Measurements from ENCODE around the gene CAST.
A peak's percentile ranks its signal among the peaks of the same experiment; 100 is the strongest.

The CAST gene

GRCh38 chr5:96745025-96745424, 82.8 kb downstream of the CAST start:
- no peak for DNase-seq (ENCODE audit: low read depth)

DNA sequence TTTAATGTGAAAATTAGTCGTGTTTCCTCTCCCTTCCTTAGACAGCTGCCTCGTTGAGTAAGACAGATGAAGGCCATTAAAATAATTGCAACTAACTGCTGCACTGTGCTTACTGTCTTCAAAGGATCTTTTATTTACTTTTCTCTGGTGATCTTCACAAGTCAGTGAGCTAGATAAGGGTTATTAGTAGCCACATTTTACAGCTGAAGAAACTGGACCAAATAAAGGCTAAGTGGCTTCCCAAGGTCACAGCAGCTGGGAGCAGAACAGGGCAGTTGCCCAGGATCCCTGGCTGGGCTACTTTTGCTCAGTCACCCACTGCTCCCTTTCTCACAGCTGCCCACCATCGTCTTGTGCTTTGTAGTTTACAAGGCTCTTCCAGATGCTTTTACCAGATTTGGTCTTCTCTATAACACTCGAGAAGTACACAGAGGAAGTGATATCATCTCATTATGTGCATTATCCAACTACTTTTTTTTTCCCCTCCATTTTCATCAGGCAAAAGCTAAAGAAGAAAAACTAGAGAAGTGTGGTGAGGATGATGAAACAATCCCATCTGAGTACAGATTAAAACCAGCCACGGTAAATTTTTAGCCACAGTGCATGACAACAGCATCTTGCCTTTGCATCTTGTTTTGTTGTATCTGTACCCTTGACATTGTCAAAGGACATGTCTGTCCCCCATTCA, 83.8 kb downstream of the CAST start:
- DNase-seq (ENCODE audit: low read depth): no peak

- DNase-seq (ENCODE audit: low read depth): no peak
Measured at GRCh38 chr5:96747720-96748119, 85.5 kb downstream of the CAST start.

DNA sequence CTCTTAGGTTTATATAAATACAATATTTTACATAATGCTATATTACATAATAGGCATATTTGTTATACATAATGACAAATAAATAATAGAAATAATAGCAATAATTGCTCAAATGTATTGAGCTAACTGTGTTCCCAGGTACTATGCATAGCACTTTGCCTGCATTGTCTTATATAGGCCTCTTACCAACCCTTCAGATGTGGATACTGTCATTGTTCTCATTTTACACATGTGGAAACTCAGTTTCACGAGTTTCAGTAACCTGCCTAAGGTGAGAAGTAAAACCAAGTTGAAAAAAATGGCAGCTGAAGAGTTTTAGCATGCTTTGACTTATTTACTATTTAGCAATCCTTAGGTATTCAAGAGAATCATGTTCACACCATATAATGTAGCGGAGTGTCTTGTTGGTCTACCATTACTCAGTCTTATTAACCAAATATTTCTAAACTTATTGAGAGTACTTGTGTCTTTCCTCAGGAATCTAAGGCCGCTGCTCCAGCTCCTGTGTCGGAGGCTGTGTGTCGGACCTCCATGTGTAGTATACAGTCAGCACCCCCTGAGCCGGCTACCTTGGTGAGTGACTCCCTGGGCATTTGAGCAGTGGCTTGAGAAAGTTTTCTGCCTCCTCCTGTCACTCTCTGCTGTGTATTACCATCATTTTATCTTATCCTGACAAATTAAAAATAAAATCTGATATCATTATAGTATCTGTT, 88.1 kb downstream of the CAST start:
- no peak for DNase-seq (ENCODE audit: low read depth)

GRCh38 chr5:96751203-96752169, 89.3 kb downstream of the CAST start:
- DNase-seq (ENCODE audit: low read depth): no peak

DNA sequence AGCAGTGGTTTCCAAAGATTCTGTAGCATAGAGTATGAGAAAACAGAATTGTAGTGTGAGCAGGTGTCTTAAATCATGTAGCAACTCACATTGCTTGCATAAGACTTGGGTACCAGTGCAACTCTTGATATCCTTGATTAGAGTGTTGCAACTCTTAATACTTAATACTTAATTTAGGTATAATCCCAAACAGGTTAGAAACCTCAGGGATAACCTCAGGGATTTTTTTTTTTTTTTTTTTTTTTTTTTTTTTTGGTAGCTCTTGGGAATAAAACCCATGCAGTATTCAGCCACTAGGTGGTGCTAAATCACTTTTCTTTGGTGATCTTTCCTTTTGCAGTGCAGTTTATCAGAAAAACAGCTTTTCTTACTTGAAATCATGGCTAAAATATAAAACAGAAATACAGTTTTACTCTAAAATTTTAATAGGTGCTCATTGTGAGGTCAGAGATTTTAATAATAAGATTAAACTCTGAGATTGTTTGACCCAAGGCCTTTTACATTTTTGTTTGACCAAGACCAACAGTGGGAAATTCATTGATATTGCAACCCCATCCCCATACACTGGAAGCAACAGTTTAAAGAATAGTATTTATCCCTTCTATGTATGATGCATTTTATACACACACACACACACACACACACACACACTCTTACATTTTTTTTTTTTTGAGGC, 90.3 kb downstream of the CAST start:
- peak; percentile 35 for DNase-seq (ENCODE audit: low read depth)

GRCh38 chr5:96753017-96753397, 90.8 kb downstream of the CAST start:
- DNase-seq (ENCODE audit: low read depth): no peak

DNA sequence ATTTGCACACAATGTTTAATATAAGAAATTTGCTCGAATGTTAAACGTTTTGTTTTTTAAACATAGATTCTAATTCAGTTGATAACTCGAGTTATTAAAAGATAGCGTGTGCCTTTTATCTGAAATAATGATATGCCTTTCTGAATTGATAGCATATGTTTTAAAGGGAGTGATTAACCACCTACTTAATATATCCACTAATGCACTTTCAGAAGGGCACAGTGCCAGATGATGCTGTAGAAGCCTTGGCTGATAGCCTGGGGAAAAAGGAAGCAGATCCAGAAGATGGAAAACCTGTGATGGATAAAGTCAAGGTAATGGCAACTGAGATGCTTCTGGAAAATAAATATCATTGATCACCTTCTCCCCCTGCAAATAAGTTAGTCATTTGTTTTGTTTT, 91.7 kb downstream of the CAST start:
- DNase-seq (ENCODE audit: low read depth): no peak

DNA sequence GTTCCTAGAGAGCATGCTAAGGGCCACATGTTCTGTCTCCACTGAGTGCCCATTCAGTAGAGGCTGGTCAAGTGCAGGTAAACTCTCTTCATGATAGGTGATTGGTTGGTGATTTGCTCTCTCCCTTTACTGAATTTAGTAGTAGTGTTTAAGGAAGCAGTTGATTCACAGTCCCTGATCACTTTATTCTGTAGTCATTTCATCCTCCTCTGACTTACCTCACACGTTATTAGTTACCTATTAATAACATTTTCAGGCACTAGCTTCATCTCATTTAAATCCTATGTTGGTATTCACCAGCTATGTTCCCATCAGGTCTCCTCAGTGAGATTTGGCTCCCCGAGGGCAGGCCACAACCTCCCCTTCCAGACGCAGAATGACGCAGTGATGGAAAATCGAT, 93.7 kb downstream of the CAST start:
- no peak for DNase-seq (ENCODE audit: low read depth)

GRCh38 chr5:96756985-96757384, 94.8 kb downstream of the CAST start:
- DNase-seq (ENCODE audit: low read depth): no peak

DNA sequence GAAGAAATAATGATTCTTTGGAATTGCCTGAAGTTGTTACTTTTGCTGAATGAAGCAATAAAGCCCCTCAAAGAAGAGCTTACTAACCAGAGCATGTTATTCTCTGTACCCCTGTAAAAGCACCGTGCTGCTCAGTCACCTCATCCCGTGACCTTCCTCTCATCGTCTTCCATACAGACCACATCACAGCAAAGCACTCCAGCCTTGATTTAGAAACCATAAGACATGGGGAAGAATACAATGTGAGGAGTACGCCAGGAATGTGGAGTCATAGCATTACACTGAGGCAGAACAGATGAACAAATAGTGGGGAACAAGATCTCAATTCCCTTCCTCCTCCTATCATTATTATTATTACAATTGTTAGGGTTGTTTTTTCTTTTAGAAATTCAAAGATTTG, 96.4 kb downstream of the CAST start:
- no peak for DNase-seq (ENCODE audit: low read depth)

- no peak for DNase-seq (ENCODE audit: low read depth)
Measured at GRCh38 chr5:96761618-96762017, 99.4 kb downstream of the CAST start.

- no peak for DNase-seq (ENCODE audit: low read depth)
Measured at GRCh38 chr5:96763026-96763425, 100.8 kb downstream of the CAST start.

- no peak for DNase-seq (ENCODE audit: low read depth)
Measured at GRCh38 chr5:96765043-96765442, 102.9 kb downstream of the CAST start.

- no peak for DNase-seq (ENCODE audit: low read depth)
Measured at GRCh38 chr5:96768708-96769251, 106.6 kb downstream of the CAST start.

GRCh38 chr5:96771395-96771794, 109.2 kb downstream of the CAST start:
- DNase-seq (ENCODE audit: low read depth): no peak

DNA sequence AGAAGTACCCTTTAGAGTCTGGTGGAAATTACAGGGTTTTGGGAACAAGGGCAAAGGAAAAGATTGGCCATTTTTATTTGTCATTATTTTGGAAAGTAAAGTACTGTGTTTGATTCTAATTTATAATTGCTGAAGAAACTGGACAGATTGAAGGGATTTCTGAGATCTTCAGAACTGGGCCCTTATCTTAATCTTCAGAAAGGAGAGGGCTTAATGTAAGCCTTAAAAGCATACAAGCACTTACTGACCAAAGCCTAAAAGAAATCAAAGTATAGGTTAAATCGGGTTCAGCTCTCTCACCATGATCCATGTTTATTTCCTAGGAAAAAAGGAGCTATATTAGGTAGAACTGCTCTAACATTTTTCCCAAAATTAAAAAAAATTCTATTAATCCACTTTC, 109.9 kb downstream of the CAST start:
- DNase-seq (ENCODE audit: low read depth): no peak

DNA sequence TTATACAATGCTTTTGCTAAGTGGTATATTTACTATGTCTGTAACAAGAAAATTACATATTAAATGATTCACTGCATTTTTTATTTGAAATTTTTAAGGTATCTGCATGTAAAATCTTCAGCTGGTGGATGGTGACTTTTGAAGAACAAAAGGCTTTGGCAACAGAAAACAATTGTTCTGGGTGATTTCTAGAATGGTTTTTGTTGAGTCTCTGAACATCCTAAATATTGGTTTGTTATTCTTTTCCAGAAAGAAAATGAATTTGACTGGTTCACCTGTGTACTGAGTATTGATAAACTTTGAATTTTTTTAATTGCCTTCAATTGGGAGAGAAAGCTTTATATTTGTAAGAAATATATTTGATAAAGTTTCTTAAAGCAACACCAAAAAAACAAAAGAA, 110.4 kb downstream of the CAST start:
- DNase-seq (ENCODE audit: low read depth): no peak

- DNase-seq (ENCODE audit: low read depth): no peak
Measured at GRCh38 chr5:96775050-96775449, 112.9 kb downstream of the CAST start.

- no peak for DNase-seq (ENCODE audit: low read depth)
Measured at GRCh38 chr5:96775689-96776088, 113.5 kb downstream of the CAST start.

- no peak for DNase-seq (ENCODE audit: low read depth)
Measured at GRCh38 chr5:96776621-96777020, 114.4 kb downstream of the CAST start.

DNA sequence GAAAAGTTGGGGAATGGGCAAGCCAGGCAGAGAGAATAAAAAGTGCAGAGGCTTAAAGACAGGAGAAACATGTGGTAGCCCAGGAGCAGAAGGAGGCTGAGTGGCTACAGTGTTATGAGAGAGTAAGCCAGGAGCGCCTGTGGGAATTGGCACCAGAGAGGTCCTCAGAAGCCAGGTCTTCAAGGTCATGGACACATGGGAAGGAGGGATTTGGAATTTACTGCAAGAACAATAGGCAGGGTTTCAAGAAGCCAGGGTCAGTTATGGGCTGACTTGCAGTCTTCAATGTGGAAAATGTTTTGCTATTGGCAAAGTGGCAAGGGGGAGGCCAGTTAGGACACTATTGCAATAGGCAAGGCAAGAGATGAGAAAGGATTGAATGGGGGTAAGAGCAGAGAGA, 116.2 kb downstream of the CAST start:
- no peak for DNase-seq (ENCODE audit: low read depth)

Data from stromal cell of bone marrow (primary cell).